ENCODE measurements around the gene ANKUB1. TPM values are rescaled to one million over a fixed set of nuclear protein-coding genes. Genes with fewer than 3 reads are reported as not detected.

ANKUB1 gene
- total and polyA plus RNA-seq, 10 of the 15 experiments (the other 5 are each of a cell fraction or from before 2014, with no cell fraction given): 0.08 TPM; not detected in 9

DNA sequence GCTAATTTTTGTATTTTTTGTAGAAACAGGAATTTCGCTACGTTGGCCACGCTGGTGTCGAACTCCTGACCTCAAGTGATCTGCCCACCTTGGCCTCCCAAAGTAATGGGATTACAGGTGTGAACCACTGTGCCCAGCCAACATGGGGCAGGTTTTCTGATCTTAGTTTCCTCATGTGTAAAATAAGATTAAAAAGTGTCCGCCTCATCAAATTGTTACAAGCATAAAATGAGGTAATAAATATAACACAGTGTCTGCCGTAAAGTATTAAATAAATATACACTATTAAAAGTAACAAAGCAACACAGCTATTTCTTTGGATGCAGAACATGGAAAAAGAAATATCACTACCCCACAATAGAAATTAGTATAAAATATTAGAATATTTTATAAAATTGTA lies 23.6 kb downstream of the ANKUB1 start:
- FAIRE-seq (no peak), ATAC-seq (no peak), DNase-seq (ENCODE audit: low read depth, low spot score) (no peak)
- no peak for TF ChIP-seq POU2F2 (IDR thresholded peaks at IDR 0.05; ENCODE audit: borderline replicate concordance, low read depth, low read length)
- TF ChIP-seq BCL11A (IDR thresholded peaks at IDR 0.05; ENCODE audit: low read depth, low read length): no peak
- TF ChIP-seq MTA3 (IDR thresholded peaks at IDR 0.05; ENCODE audit: borderline replicate concordance, low read length): no peak
- TF ChIP-seq, protein P1, sequence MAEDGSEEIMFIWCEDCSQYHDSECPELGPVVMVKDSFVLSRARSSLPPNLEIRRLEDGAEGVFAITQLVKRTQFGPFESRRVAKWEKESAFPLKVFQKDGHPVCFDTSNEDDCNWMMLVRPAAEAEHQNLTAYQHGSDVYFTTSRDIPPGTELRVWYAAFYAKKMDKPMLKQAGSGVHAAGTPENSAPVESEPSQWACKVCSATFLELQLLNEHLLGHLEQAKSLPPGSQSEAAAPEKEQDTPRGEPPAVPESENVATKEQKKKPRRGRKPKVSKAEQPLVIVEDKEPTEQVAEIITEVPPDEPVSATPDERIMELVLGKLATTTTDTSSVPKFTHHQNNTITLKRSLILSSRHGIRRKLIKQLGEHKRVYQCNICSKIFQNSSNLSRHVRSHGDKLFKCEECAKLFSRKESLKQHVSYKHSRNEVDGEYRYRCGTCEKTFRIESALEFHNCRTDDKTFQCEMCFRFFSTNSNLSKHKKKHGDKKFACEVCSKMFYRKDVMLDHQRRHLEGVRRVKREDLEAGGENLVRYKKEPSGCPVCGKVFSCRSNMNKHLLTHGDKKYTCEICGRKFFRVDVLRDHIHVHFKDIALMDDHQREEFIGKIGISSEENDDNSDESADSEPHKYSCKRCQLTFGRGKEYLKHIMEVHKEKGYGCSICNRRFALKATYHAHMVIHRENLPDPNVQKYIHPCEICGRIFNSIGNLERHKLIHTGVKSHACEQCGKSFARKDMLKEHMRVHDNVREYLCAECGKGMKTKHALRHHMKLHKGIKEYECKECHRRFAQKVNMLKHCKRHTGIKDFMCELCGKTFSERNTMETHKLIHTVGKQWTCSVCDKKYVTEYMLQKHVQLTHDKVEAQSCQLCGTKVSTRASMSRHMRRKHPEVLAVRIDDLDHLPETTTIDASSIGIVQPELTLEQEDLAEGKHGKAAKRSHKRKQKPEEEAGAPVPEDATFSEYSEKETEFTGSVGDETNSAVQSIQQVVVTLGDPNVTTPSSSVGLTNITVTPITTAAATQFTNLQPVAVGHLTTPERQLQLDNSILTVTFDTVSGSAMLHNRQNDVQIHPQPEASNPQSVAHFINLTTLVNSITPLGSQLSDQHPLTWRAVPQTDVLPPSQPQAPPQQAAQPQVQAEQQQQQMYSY (CRISPR knock-in tag; IDR thresholded peaks at IDR 0.05): no peak
- no peak for TF ChIP-seq CBX5 (IDR thresholded peaks at IDR 0.05; ENCODE audit: low read depth)
- no peak for TF ChIP-seq ZSCAN29 (IDR thresholded peaks at IDR 0.05)
- TF ChIP-seq, protein P2, sequence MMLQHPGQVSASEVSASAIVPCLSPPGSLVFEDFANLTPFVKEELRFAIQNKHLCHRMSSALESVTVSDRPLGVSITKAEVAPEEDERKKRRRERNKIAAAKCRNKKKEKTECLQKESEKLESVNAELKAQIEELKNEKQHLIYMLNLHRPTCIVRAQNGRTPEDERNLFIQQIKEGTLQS (IDR thresholded peaks at IDR 0.05; ENCODE audit: borderline replicate concordance, extremely low read depth, low read depth, low read length): no peak
- TF ChIP-seq NFYA (IDR thresholded peaks at IDR 0.05; ENCODE audit: borderline replicate concordance, low read depth, low read length): no peak
- TF ChIP-seq ZNF274 (IDR thresholded peaks at IDR 0.05; ENCODE audit: insufficient read depth, insufficient read length): no peak
- CTCF ChIA-PET: interaction anchor here (0.9 to 15.4 kb wide), 8 partner anchors 39 to 275 kb away, joined by 3 to 222 read pairs (median 5); no protein-coding TSS in a partner anchor
- SMC1A ChIA-PET (ENCODE audit: uncharacterized antibody, unreplicated experiment): interaction anchor here (0.5 to 7.0 kb wide), 9 partner anchors 8 to 393 kb away, joined by 3 to 86 read pairs (median 4); no protein-coding TSS in a partner anchor
- H3K27ac ChIP-seq (ENCODE audit: control insufficient read depth, insufficient read depth): no peak overlapping the region
- no peaks in the 10 kb centered on the region for H3K4me1 ChIP-seq (ENCODE audit: control insufficient read depth, insufficient read depth, low read length)
- H3K36me3 ChIP-seq (ENCODE audit: control insufficient read depth in 2 of 2, insufficient read depth in 2 of 2, low read length in 1 of 2): no peaks in the 10 kb centered on the region
- 67% methylated on average over 6 of the region's 6 CpGs for WGBS (ENCODE audit: insufficient coverage, insufficient replicate concordance, low lambda C conversion rate, missing lambda C conversion rate)
- in situ Hi-C loops (cut with MboI): no loop called here
- no peaks in the 10 kb centered on the region for H4K20me1 ChIP-seq (ENCODE audit: control insufficient read depth, insufficient read depth)
- intact Hi-C loops (cut with micrococcal nuclease; ENCODE audit: unreplicated experiment): loop anchor here (5.0 kb wide), 1 partner anchor 39 kb away; no protein-coding TSS in a partner anchor
- no peak overlapping the region for H3K9ac ChIP-seq (ENCODE audit: control insufficient read depth, insufficient read depth, low read length)
- no peak overlapping the region for H3K4me3 ChIP-seq
- POLR2A ChIA-PET: no interaction called here
- H3K79me2 ChIP-seq (ENCODE audit: control insufficient read depth, insufficient read depth, low read length): no peaks in the 10 kb centered on the region
- H3K4me2 ChIP-seq (ENCODE audit: control insufficient read depth, insufficient read depth): no peak overlapping the region
- RAD21 ChIA-PET (ENCODE audit: unreplicated experiment): interaction anchor here (5.1 kb wide), 1 partner anchor 200 kb away, joined by 27 read pairs; no protein-coding TSS in a partner anchor
- no peak overlapping the region for H2AFZ ChIP-seq (ENCODE audit: control insufficient read depth, low read depth, low read length)
- H3K9me3 ChIP-seq (replicated peaks; ENCODE audit: control insufficient read depth, insufficient read depth, low read length): no peaks in the 10 kb centered on the region
- no TSS peak for BruUV-seq (replicated peaks)
- no peaks in the 10 kb centered on the region for H3K27me3 ChIP-seq (replicated peaks in 1 of 2; ENCODE audit: control insufficient read depth in 2 of 2, insufficient read depth in 2 of 2, low read length in 1 of 2)

Data from GM12878 (cell line).